SK-N-SH (cell line): Measurements from ENCODE around the gene RND2.

Experiments used
- ELF1 ChIP-seq: IDR thresholded peaks from 2 replicates; pipeline ENCODE4 v1.4.0; 2012
- EP300 ChIP-seq, 2 experiments: IDR thresholded peaks; 2 replicates each; pipeline versions ENCODE4 v1.4.0 to v1.6.1; 2012; ENCODE audit warnings: borderline replicate concordance in 1 of 2, low read depth in 1 of 2, low read length in 1 of 2
- FOXJ3 ChIP-seq: sonication (generic); formaldehyde crosslinking; IDR thresholded peaks from 2 replicates; pipeline ENCODE4 v1.5.1; 2020; ENCODE audit warnings: mild to moderate bottlenecking, missing genetic modification reagents
- GABPA ChIP-seq: IDR thresholded peaks from 2 replicates; pipeline ENCODE4 v1.4.0; 2012; ENCODE audit warnings: low read depth, mild to moderate bottlenecking
- GATA2 ChIP-seq: sonication (generic); formaldehyde crosslinking; IDR thresholded peaks from 2 replicates; pipeline ENCODE4 v1.5.0; 2020; ENCODE audit warnings: mild to moderate bottlenecking, missing genetic modification reagents
- RAD21 ChIP-seq: IDR thresholded peaks from 2 replicates; pipeline ENCODE4 v1.6.1; 2012; ENCODE audit warnings: mild to moderate bottlenecking, low read length
- RCOR1 ChIP-seq: fragments of 150-350 bp; IDR thresholded peaks from 2 replicates; pipeline ENCODE4 v1.6.1; 2017; ENCODE audit warnings: antibody characterized with exemption, low read length
- RFX5 ChIP-seq: IDR thresholded peaks from 2 replicates; pipeline ENCODE4 v1.6.1; 2012; ENCODE audit warnings: mild to moderate bottlenecking, improper control_type of control experiment, low read length
- RXRA ChIP-seq: IDR thresholded peaks from 2 replicates; pipeline ENCODE4 v1.4.0; 2012; ENCODE audit warnings: low read depth, mild to moderate bottlenecking, borderline replicate concordance
- SIN3A ChIP-seq: IDR thresholded peaks from 2 replicates; pipeline ENCODE4 v1.6.1; 2012; ENCODE audit warnings: low read depth, mild to moderate bottlenecking, low read length, moderate library complexity, borderline replicate concordance
- TAF1 ChIP-seq: IDR thresholded peaks from 2 replicates; pipeline ENCODE4 v1.6.1; 2012; ENCODE audit warnings: low read depth, mild to moderate bottlenecking, low read length, moderate library complexity, borderline replicate concordance
- TCF12 ChIP-seq: IDR thresholded peaks from 2 replicates; pipeline ENCODE4 v1.4.0; 2012
- YY1 ChIP-seq: IDR thresholded peaks from 2 replicates; pipeline ENCODE4 v1.4.0; 2012; ENCODE audit warnings: low read depth, mild to moderate bottlenecking
- TF ChIP-seq, protein P1 (sequence below): fragments of 200-600 bp; sonication (generic); IDR thresholded peaks from 2 replicates; pipeline ENCODE4 v1.6.1; 2017; ENCODE audit warnings: antibody characterized with exemption, mild to moderate bottlenecking, moderate library complexity

DNA sequence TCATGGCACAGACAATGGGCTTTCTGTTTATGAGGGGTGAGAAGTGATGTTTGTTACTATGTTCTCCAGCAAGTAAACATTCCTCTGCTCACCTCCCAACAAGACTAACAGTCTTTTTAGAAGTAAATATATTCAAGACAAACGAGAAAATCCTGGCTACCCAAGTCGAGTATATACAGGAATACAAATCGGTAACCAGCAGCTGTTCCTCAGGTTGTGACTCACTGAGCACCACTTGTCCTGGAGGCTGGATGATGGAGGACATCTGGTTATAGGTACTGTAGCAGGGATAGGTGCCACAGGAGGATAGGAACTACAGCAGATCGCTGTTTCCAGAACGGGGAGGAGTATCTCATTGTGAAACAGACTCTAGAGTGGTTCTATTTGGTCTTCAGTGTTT lies 32.2 kb upstream of the RND2 start:
- TF ChIP-seq YY1 (no peak), RFX5 (no peak), EP300 (IDR thresholded peaks at IDR 0.05; ENCODE audit: borderline replicate concordance in 1 of 2, low read depth in 1 of 2, low read length in 1 of 2) (no peak), TCF12 (no peak), FOXJ3 (no peak), GABPA (no peak), TAF1 (no peak), SIN3A (no peak), RCOR1 (no peak), RAD21 (no peak), ELF1 (no peak), GATA2 (no peak), RXRA (no peak)
- TF ChIP-seq, protein P1, sequence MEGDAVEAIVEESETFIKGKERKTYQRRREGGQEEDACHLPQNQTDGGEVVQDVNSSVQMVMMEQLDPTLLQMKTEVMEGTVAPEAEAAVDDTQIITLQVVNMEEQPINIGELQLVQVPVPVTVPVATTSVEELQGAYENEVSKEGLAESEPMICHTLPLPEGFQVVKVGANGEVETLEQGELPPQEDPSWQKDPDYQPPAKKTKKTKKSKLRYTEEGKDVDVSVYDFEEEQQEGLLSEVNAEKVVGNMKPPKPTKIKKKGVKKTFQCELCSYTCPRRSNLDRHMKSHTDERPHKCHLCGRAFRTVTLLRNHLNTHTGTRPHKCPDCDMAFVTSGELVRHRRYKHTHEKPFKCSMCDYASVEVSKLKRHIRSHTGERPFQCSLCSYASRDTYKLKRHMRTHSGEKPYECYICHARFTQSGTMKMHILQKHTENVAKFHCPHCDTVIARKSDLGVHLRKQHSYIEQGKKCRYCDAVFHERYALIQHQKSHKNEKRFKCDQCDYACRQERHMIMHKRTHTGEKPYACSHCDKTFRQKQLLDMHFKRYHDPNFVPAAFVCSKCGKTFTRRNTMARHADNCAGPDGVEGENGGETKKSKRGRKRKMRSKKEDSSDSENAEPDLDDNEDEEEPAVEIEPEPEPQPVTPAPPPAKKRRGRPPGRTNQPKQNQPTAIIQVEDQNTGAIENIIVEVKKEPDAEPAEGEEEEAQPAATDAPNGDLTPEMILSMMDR: no peak
